ENCODE data around the gene POPDC2. TPM values are rescaled to one million over a fixed set of nuclear protein-coding genes. Genes with fewer than 3 reads are reported as not detected.

POPDC2 gene
- total and polyA plus RNA-seq, 10 of the 15 experiments (the other 5 are each of a cell fraction or from before 2014, with no cell fraction given), result 1.8 to 12.7 (median 3.5) TPM

- no peak for TF ChIP-seq USF2 (IDR thresholded peaks at IDR 0.05; ENCODE audit: borderline replicate concordance, low read depth, low read length)
- peak; percentile 71; the same call in 1 of the 2 replicates for TF ChIP-seq RUNX3 (IDR thresholded peaks at IDR 0.05; ENCODE audit: low read length)
- TF ChIP-seq JUNB (IDR thresholded peaks at IDR 0.05), result peak; percentile 42
- TF ChIP-seq POLR2AphosphoS2 (IDR thresholded peaks at IDR 0.05; ENCODE audit: low read depth, low read length), result no peak
- no peak for TF ChIP-seq SMAD1 (IDR thresholded peaks at IDR 0.05; ENCODE audit: low read depth, partially characterized antibody)
- no peak for TF ChIP-seq HDAC6 (IDR thresholded peaks at IDR 0.05; ENCODE audit: unreplicated experiment)
Observed at GRCh38 chr3:119604878-119605277, 55.5 kb downstream of the POPDC2 start (continued).

- Histone ChIP-seq H3K79me2 (ENCODE audit: control insufficient read depth, insufficient read depth, low read length) (peaks cover 22% of the 10 kb centered on the region), H3K4me1 (ENCODE audit: control insufficient read depth, insufficient read depth, low read length) (peaks cover 43% of the 10 kb centered on the region), H3K9me3 (replicated peaks; ENCODE audit: control insufficient read depth, insufficient read depth, low read length) (no peaks in the 10 kb centered on the region), H3K36me3 (ENCODE audit: control insufficient read depth in 2 of 2, insufficient read depth in 2 of 2, low read length in 1 of 2) (no peaks in the 10 kb centered on the region; a peak in 1 of 4 replicates), H3K4me3 (no peak overlapping the region), H3K27me3 (replicated peaks in 1 of 2; ENCODE audit: control insufficient read depth in 2 of 2, insufficient read depth in 2 of 2, low read length in 1 of 2) (no peaks in the 10 kb centered on the region), H3K9ac (ENCODE audit: control insufficient read depth, insufficient read depth, low read length) (no peak overlapping the region; the same call in 1 of the 2 replicates), H3K4me2 (ENCODE audit: control insufficient read depth, insufficient read depth) (peak overlapping the region; percentile 51), H4K20me1 (ENCODE audit: control insufficient read depth, insufficient read depth) (no peaks in the 10 kb centered on the region), H2AFZ (ENCODE audit: control insufficient read depth, low read depth, low read length) (no peak overlapping the region), H3K27ac (ENCODE audit: control insufficient read depth, insufficient read depth) (peak overlapping the region; percentile 57)
- ATAC-seq (no peak), FAIRE-seq (no peak), DNase-seq (ENCODE audit: low read depth, low spot score) (no peak)
- RAD21 ChIA-PET (ENCODE audit: unreplicated experiment), result interaction anchor here (0.6 to 7.2 kb wide), 12 partner anchors 10 to 79 kb away, joined by 3 to 239 read pairs (median 29); partner anchors contain the start of genes ADPRH, CD80 and COX17
- no TSS peak for BruUV-seq (replicated peaks)
- in situ Hi-C loops (cut with MboI) (no loop called here), intact Hi-C loops (cut with micrococcal nuclease; ENCODE audit: unreplicated experiment) (no loop called here)
- POLR2A ChIA-PET, result interaction anchor here (0.6 to 10.4 kb wide), 11 partner anchors 22 to 139 kb away, joined by 3 to 133 read pairs (median 9); partner anchors contain the start of genes ADPRH, CD80 and COX17
- SMC1A ChIA-PET (ENCODE audit: uncharacterized antibody, unreplicated experiment), result interaction anchor here (0.7 to 7.6 kb wide), 18 partner anchors 10 to 310 kb away, joined by 3 to 329 read pairs (median 4); partner anchors contain the start of genes CD80 and COX17
- WGBS (ENCODE audit: insufficient coverage, insufficient replicate concordance, low lambda C conversion rate, missing lambda C conversion rate), result 0% methylated on average over 1 of the region's 1 CpG
- CTCF ChIA-PET, result interaction anchor here (0.5 to 9.5 kb wide), 12 partner anchors 22 to 133 kb away, joined by 3 to 296 read pairs (median 16); partner anchors contain the start of genes ADPRH and COX17
- peak; percentile 39 for TF ChIP-seq SMAD1 (IDR thresholded peaks at IDR 0.05; ENCODE audit: low read depth, partially characterized antibody)
- TF ChIP-seq SUZ12 (IDR thresholded peaks at IDR 0.05; ENCODE audit: unreplicated experiment), result no peak
- TF ChIP-seq KLF5 (IDR thresholded peaks at IDR 0.05; ENCODE audit: partially characterized antibody), result no peak
- TF ChIP-seq POLR2AphosphoS5 (IDR thresholded peaks at IDR 0.05; ENCODE audit: low read length), result no peak
- TF ChIP-seq PKNOX1 (IDR thresholded peaks at IDR 0.05), result 0 out of 2 replicates have a peak, but pooled peaks have one; percentile 8
- TF ChIP-seq JUND (IDR thresholded peaks at IDR 0.05; ENCODE audit: low read depth, low read length), result no peak
- no peak for TF ChIP-seq RBBP5 (conservative IDR thresholded peaks at IDR 0.05)
- no peak for TF ChIP-seq SKIL (IDR thresholded peaks at IDR 0.05; ENCODE audit: low read depth, poor library complexity, severe bottlenecking)
- TF ChIP-seq IKZF2 (IDR thresholded peaks at IDR 0.05), result peak; percentile 37 to 48; a peak in 2 of 4 replicates
- TF ChIP-seq MXI1 (IDR thresholded peaks at IDR 0.05; ENCODE audit: low read depth, low read length), result no peak
- no peak for TF ChIP-seq SIX5 (IDR thresholded peaks at IDR 0.05; ENCODE audit: low read depth, low read length, severe bottlenecking)
- no peak for TF ChIP-seq TAF1 (IDR thresholded peaks at IDR 0.05; ENCODE audit: borderline replicate concordance, low read depth, low read length)
- 0 out of 2 replicates have a peak, but pooled peaks have one; percentile 55 for TF ChIP-seq NBN (IDR thresholded peaks at IDR 0.05)
Observed at GRCh38 chr3:119602676-119603075, 57.7 kb downstream of the POPDC2 start.
